ENCODE measurements around the gene UBE2I.

- TF ChIP-seq CTCF (IDR thresholded peaks at IDR 0.05; ENCODE audit: low read length): no peak
- no peak for TF ChIP-seq EZH2 (optimal IDR thresholded peaks at IDR 0.05; ENCODE audit: low read depth, low read length)
- no peak for TF ChIP-seq EZH2phosphoT487 (IDR thresholded peaks at IDR 0.05; ENCODE audit: low read length)
Observed at GRCh38 chr16:1305823-1306222, 3.6 kb upstream of the UBE2I start.
